ENCODE measurements around the gene ROBO4. TPM values are rescaled to one million over a fixed set of nuclear protein-coding genes. Genes with fewer than 3 reads are reported as not detected.

Gene ROBO4
- total RNA-seq: 10 to 100 TPM; 18.9 to 43.3 TPM
- long read RNA-seq, full-length matches to known transcripts: 2 of 19 reads
- long read RNA-seq, partial matches to known transcripts: 14 of 19 reads
- long read RNA-seq, other reads (novel, unspliced or antisense): 3 of 19 reads

- ATAC-seq (peak; percentile 39 to 42), DNase-seq (peak; percentile 76)
- intact Hi-C loops (cut with DNase I): no loop called here
Observed at GRCh38 chr11:124897674-124898262, at the start of gene ROBO4. ROBO4 (minus strand) TSS chr11:124897865; CDS start chr11:124897795, 70 bp downstream.

- DNase-seq (no peak), ATAC-seq (no peak)
- intact Hi-C loops (cut with DNase I): no loop called here
Observed at GRCh38 chr11:124946735-124947141, 49.1 kb upstream of the ROBO4 start.

GRCh38 chr11:124945826-124946225, 48.2 kb upstream of the ROBO4 start:
- DNase-seq: no peak
- no peak for ATAC-seq
- intact Hi-C loops (cut with DNase I): no loop called here

- DNase-seq (no peak), ATAC-seq (no peak)
- intact Hi-C loops (cut with DNase I): no loop called here
Observed at GRCh38 chr11:124944565-124944964, 46.9 kb upstream of the ROBO4 start.

GRCh38 chr11:124943741-124944140, 46.1 kb upstream of the ROBO4 start:
- no peak for ATAC-seq
- DNase-seq: no peak
- intact Hi-C loops (cut with DNase I): no loop called here

- intact Hi-C loops (cut with DNase I): no loop called here
- ATAC-seq: no peak
- DNase-seq: no peak
Observed at GRCh38 chr11:124943254-124943616, 45.6 kb upstream of the ROBO4 start.

GRCh38 chr11:124942466-124943253, 45.0 kb upstream of the ROBO4 start:
- DNase-seq (no peak), ATAC-seq (no peak)
- intact Hi-C loops (cut with DNase I): no loop called here

- DNase-seq: no peak
- ATAC-seq: no peak
- intact Hi-C loops (cut with DNase I): no loop called here
Observed at GRCh38 chr11:124941703-124942102, 44.0 kb upstream of the ROBO4 start.

GRCh38 chr11:124938970-124939369, 41.3 kb upstream of the ROBO4 start:
- DNase-seq (no peak), ATAC-seq (no peak)
- intact Hi-C loops (cut with DNase I): no loop called here

GRCh38 chr11:124938206-124938765, 40.6 kb upstream of the ROBO4 start:
- intact Hi-C loops (cut with DNase I): no loop called here
- no peak for ATAC-seq

GRCh38 chr11:124937336-124937935, 39.8 kb upstream of the ROBO4 start:
- DNase-seq (no peak), ATAC-seq (no peak)
- intact Hi-C loops (cut with DNase I): no loop called here

More at GRCh38 chr11:124938206-124938765, 40.6 kb upstream of the ROBO4 start:
- no peak for DNase-seq

GRCh38 chr11:124935548-124936514, 38.2 kb upstream of the ROBO4 start, which contains the start of gene HEPACAM:
HEPACAM (minus strand) TSS chr11:124936047; CDS start chr11:124936006, 41 bp downstream.
- DNase-seq (no peak), ATAC-seq (peak in 1 of 2 donors; percentile 74)
- intact Hi-C loops (cut with DNase I): no loop called here

GRCh38 chr11:124934862-124935547, 37.3 kb upstream of the ROBO4 start:
- intact Hi-C loops (cut with DNase I): no loop called here
- ATAC-seq: peak; percentile 41 to 89
- DNase-seq: no peak

GRCh38 chr11:124930799-124931198, 33.1 kb upstream of the ROBO4 start:
- DNase-seq: no peak
- no peak for ATAC-seq
- intact Hi-C loops (cut with DNase I): no loop called here

GRCh38 chr11:124928942-124929665, 31.4 kb upstream of the ROBO4 start:
- intact Hi-C loops (cut with DNase I): no loop called here
- DNase-seq: no peak
- ATAC-seq: peak in 1 of 2 donors; percentile 83

- intact Hi-C loops (cut with DNase I): no loop called here
- DNase-seq: no peak
- ATAC-seq: no peak
Observed at GRCh38 chr11:124923296-124923695, 25.6 kb upstream of the ROBO4 start.

GRCh38 chr11:124922831-124923230, 25.2 kb upstream of the ROBO4 start:
- ATAC-seq (no peak), DNase-seq (no peak)
- intact Hi-C loops (cut with DNase I): no loop called here
